H54 (cell line): ENCODE results near the gene PYGB.

Source experiments
- DNase-seq: peaks from one replicate; pipeline ENCODE4 v3.0.0; 2011; ENCODE audit warnings: low spot score, mixed read lengths; ENCODE audit not compliant: insufficient read length
- FAIRE-seq: peaks from 3 replicates; lab custom pipeline; 2011; peaks lifted over from hg19 to GRCh38; lab: Jason Lieb, UNC
- POLR2A ChIP-seq: IDR thresholded peaks from 2 replicates; pipeline ENCODE4 v1.6.1; 2011; ENCODE audit warnings: low read depth, mild to moderate bottlenecking, low read length

The PYGB gene

DNA sequence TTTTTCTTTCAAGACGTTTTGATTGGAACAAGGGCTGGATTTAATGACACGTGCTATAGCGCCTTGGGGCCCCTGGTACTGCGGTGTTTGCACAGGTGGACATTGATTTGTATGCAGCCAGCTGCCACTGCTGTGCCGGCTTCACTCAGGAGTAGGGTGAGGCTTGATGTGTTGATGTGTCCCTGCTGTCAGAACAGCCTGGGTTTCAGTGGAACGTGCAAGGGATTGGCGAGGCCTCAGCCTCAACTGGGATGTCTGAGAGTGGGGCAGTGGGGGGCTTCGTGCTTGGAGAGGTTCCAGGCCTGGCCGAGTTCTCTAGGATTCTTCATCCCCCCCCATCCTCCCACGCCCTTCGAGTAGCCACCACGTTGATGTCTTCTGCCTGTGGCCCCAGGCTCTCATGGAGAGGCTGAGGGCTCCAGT is 23.0 kb downstream of the PYGB start:
- no peak for FAIRE-seq
- no peak for TF ChIP-seq POLR2A
- no peak for DNase-seq

DNA sequence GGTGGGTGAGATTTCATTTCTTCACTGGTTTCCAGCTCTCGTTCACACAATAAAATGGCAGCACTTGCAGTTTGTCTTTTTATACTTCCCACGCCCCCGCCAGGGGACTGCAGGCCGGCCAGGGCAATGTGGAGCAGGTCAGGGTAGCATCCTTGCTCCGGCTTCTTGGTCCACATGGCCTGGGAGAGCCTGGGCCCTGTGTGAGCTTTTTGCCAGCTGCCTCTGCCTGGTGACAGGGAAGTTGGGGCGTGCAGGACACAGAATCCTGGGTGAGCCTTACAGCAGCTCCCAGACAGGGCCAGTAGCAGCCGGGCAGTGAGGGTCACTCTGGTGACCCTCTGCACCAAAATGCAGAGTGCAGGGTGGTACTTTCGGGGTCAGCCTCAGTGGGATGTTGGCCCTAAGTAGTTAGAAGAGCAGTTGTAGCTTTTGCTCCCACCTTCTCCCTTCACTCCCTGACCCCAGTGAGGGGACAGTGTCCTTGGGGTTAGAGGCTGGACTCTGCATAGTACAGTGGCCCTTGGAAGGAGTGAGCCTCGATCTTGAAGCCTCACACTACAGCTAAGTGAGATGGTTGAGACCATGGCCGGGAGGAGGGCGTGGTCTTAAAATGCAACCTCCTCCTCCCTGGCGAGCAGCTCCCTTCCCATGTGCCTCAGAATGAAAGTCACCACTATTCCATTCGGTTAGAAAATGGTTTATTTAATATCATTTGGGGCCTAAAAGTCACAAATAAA is 23.8 kb downstream of the PYGB start:
- DNase-seq, result no peak
- no peak for FAIRE-seq
- no peak for TF ChIP-seq POLR2A

DNA sequence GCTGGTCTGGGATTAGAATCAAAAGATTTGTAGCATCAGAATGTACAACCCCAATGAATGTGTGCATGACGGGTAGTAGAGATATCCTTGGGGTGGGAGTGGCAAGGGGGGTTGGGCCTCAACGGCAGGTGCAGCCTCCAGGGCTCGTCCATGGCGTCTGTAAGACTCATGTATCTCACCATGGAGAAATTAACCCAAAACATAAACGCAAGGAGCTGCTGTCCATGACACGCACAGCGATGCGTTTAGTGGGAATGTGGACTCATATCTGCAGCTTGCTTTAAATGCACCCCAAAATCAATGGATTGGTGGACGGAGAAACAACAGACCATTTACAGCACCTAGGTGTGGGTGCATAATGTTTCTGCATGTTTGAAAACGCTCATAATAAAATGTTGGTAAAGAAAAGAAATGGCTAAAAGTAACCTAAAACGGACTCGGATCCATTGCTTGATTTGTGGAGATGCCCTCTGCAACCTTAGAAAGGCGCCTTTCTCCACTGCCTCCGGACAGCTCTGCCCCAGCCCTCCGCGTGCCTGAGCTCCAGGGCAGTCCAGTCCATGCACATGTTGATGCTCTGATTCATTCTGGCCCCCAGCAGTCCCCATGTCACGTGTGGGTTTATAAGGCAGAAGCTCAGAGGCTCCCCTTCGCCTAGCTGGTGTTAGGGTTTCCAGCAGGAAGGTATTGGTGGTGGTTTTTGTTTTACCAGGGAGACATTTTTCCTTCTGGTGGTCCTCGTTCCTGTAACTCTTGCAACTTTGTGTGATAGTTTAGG is 24.5 kb downstream of the PYGB start:
- FAIRE-seq, result no peak
- no peak for TF ChIP-seq POLR2A
- no peak for DNase-seq

DNA sequence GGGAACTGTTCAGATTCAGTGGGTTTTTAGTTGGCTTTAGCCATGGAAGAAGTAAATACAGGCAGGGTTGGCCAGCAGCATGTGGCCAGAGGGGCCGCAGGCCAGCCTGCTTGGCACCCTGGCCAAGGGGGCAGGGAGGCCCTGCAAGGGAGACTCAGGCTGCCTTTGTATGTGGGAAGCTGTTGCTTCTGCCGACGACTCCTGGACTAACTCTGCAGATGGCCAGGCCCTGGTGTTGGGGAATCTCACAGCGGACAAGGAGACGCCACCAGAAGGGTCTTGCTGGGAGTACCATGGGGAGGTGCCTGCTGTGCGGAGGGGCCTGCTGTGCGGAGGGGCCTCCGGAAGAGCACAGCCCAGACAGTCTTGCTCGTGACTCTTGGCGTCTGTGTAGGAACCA is 25.2 kb downstream of the PYGB start:
- TF ChIP-seq POLR2A, result no peak
- FAIRE-seq (no peak), DNase-seq (no peak)

DNA sequence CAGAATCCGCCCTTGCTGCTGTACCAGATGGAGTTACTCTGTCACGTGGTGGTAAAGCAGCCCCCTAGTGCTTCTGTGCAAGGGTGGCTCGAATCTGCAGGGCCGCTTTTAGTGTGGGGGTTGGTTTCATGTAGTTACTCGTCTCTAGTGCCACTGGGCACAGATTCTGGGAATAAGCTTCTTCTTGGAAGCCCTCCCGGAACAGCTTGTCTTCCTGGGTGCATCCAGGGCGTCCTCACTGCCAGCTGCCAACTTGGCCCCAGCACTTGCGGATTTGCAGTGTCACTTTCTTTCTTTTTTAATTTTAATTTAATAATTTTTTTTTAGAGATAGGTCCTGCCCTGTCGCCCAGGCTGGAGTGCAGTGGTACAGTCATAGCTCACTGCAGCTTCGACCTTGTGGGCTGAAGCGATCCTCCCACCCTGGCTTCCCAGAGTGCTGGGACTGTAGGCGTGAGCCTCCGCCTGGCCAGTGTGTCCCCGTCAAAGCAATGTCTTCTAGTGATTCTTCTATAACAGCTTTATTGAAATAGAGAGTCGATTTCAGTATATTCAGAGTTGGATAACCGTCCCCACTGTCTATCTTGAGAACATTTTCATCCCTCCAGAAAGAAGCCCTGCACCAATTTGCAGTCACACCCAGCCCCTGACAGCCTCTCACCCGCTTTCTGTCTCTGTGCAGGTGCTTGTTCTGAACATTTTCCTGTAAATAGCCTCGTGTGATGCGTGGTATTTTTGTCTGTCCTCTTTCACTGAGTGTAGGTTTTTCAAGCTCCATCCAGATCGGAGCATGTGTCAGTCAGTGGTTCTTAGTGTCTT is 25.9 kb downstream of the PYGB start:
- TF ChIP-seq POLR2A, result no peak
- FAIRE-seq, result no peak
- no peak for DNase-seq

DNA sequence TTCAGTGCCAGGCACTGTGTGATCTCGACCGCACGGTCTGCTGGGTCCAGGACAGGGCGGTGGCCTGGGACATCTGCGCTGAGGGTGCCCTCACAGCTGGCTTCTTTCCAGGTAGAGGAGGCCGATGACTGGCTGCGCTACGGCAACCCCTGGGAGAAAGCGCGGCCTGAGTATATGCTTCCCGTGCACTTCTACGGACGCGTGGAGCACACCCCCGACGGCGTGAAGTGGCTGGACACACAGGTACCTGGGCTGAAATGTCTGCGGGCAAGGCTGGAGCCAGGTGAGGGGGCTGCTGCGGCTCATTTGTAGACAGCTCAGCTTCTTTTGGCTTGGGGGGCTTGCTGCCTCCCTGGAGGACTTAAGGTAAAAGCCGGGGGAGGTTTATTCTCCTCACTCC is 26.6 kb downstream of the PYGB start:
- no peak for TF ChIP-seq POLR2A
- FAIRE-seq, result no peak

DNA sequence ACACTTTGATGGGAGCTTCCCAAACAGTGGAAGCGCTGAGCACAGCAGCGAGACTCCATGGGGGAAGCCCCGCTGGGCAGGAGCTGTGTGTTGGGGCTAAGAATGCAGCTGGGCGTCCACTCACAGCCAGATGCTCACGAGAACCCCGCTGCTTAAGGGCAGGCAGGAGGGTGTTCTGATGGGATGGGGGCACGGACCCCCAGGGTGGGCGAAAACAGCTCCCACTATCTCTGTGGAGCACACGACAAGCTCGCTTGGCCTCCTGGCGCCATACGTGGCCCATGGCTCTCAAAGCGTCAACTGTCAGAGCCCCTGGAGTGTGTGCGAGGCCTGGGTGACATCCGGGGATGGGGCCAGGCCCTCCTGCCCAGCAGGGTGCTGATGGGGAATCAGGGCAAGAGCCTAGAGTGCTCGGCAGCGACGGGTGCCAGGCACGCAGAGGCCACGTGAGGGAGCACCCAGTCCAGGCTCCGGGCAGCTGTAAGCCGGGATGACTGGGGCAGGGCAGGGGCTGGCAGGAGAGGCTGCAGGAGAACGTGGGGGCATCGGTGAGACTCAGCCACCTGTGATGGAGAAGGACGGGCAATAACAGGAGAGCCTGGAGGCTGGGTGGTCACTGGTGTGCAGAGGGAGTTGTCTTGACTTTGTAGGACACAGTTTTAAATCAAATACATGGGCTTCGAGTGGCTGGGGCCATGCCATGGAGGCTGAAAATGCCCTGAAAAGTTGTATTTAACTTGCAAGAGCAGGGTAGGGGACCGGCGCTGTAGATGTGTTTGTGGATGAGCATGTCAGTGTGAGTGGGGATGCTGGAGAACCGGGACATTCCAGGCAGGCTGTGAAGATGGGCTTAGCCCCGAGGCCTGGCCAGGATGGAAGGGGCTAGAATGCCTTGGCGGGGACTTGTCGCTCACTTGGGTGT is 27.3 kb downstream of the PYGB start:
- FAIRE-seq (no peak), DNase-seq (no peak)
- TF ChIP-seq POLR2A, result no peak

More for the DNA sequence above, 26.6 kb downstream of the PYGB start:
- no peak for DNase-seq

DNA sequence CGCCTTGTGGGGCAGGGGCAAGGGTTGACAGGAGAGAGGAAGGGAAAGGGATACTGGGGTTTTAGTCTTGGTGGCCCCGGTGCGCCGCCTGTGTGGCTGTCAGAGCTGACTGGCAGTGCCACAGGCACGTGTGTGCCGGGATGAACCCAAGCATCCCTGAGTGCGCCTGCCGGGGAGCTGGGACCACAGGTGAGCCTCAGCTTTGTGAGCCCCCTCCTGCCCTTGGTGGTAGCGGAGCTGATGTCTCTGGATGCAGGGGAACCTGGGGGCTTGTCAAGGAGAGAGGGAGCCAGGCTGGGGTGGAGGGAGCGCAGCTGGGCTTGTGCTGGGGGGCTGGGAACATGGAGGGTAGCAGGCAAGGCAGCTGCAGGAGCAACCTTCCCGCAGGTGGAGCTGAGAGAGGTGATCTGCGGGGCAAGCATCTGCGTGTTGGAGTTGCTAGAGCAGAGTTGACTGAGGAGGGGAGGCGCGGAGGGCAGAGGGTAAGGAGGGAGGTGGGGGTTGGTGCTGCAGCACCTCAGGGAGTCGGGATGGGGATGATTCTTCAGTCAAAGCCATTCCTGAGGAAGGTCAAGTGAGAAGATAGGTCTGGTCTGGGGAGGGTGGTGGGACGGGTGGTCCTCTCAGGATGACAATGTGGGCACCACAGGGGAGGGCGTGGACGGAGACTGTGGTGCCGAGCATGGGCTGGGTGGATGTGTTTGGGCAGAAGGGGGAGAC is 28.1 kb downstream of the PYGB start:
- DNase-seq (no peak), FAIRE-seq (no peak)
- no peak for TF ChIP-seq POLR2A

DNA sequence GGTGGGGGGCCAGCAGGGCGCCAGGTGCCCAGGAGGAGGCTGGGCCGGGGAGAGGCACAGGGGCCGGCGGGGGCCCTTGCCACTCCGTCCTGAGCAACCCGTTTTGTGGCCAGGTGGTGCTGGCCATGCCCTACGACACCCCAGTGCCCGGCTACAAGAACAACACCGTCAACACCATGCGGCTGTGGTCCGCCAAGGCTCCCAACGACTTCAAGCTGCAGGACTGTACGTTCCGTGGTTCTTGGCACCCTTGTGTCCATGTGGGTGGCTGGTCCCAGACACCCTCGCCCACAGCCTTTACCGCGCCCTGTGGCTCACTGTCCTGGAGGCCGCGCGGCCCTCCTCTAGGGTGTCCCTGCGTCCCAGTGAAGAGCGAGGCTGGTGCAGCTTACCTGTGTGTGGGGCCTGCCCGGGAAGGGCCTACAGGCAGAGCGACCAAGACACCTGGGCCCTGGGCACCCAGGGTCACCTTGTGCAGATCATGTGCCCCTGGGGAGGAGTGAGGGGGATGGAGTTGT is 28.7 kb downstream of the PYGB start:
- FAIRE-seq, result no peak

DNA sequence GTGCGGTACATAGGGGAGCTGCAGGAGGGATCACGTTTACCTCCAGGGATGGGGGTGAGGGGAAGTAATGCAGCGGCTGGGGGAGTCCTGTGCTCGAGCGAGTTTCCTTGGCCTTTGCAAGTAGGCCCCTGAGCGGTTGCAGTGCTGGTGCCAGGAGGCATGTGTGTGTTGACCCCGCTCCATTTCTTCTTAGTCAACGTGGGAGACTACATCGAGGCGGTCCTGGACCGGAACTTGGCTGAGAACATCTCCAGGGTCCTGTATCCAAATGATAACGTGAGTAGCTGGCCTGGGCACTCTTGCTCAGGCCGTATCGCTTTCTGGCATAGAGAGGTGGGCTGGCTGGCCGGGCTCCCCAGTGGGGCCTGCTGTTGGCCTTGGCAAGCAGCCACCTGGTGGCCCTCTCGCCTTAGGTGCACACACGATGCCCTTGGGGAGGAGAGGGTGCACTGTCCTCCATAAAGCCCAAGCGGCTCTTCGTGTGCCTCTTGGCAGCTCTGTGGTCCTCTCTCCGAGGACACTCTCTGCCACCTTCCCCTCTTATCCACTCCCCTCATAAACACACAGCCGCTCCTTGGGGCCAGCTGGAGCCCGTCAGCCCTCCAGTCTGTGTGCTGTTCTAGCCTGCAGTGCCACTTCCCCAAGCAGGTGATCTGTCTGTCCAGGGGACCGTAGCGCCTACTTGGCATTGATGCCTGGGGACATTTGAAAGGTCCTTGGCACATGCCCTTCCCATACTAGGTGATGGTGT is 29.3 kb downstream of the PYGB start:
- no peak for FAIRE-seq
- TF ChIP-seq POLR2A, result no peak
- no peak for DNase-seq

More for the DNA sequence above, 28.7 kb downstream of the PYGB start:
- no peak for DNase-seq
- TF ChIP-seq POLR2A, result no peak

DNA sequence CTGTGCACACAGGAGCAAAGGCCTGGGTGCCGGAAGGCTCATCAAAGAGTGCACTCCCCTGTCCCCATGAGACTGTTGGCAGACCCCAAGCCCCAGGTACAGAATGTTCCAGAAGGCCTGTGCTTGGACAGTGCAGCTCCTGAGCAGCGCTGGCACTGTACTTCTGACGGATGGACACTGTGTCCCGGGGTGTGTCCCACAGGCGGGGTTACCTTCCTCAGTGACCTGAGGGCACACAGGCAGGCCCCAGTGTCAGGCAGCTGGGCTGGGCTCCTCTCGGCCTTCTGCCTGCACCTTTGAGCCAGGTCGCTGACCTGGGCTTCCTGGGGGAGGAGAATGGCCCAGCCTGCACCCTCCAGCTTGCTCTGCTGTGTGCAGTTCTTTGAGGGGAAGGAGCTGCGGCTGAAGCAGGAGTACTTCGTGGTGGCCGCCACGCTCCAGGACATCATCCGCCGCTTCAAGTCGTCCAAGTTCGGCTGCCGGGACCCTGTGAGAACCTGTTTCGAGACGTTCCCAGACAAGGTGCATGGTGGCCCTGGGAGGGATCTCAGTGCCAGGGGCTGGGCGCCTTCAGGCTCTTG is 30.1 kb downstream of the PYGB start:
- FAIRE-seq (no peak), DNase-seq (no peak)
- TF ChIP-seq POLR2A, result no peak
